Hepatocyte (in vitro differentiated cells): ENCODE data around the gene LEMD1. TPM values are rescaled to one million over a fixed set of nuclear protein-coding genes. Genes with fewer than 3 reads are reported as not detected.
"Not testable (repeated sequence)": the region's sequence is repeated elsewhere in the genome, so short reads cannot be mapped to it uniquely, and the experiment has no call there.

Experiments
- DNase-seq: peaks from one replicate; pipeline ENCODE4 v3.0.0-alpha.2; 2016; ENCODE audit warnings: low spot score
- H2AFZ ChIP-seq: fragments of 200-600 bp; sonication (generic); 2 replicates; pipeline ENCODE4 v1.6.0; 2016; ENCODE audit warnings: antibody characterized with exemption, mild to moderate bottlenecking
- H3K27ac ChIP-seq: fragments of 200-600 bp; sonication (generic); 2 replicates; pipeline ENCODE4 v1.5.1; 2016; ENCODE audit warnings: mild to moderate bottlenecking
- H3K27me3 ChIP-seq: fragments of 200-600 bp; sonication (generic); 2 replicates; pipeline ENCODE4 v1.6.1; 2016
- H3K36me3 ChIP-seq: fragments of 200-600 bp; sonication (generic); replicated peaks from 2 replicates; pipeline ENCODE4 v1.5.1; 2016; ENCODE audit warnings: low read depth; ENCODE audit not compliant: insufficient read depth
- H3K4me1 ChIP-seq: fragments of 200-600 bp; sonication (generic); 2 replicates; pipeline ENCODE4 v1.5.1; 2016; ENCODE audit warnings: mild to moderate bottlenecking, moderate library complexity; ENCODE audit not compliant: insufficient read depth
- H3K4me2 ChIP-seq: fragments of 200-600 bp; sonication (generic); 2 replicates; pipeline ENCODE4 v1.6.0; 2016
- H3K4me3 ChIP-seq: fragments of 200-600 bp; sonication (generic); 2 replicates; pipeline ENCODE4 v1.5.1; 2016; ENCODE audit warnings: mild to moderate bottlenecking
- H3K79me2 ChIP-seq: fragments of 200-600 bp; sonication (generic); 2 replicates; pipeline ENCODE4 v1.6.0; 2017; ENCODE audit warnings: mild to moderate bottlenecking
- H3K9me2 ChIP-seq: fragments of 200-600 bp; sonication (generic); replicated peaks from 2 replicates; pipeline ENCODE4 v1.6.0; 2017; ENCODE audit warnings: mild to moderate bottlenecking; ENCODE audit not compliant: insufficient read depth
- H3K9me3 ChIP-seq: fragments of 200-600 bp; sonication (generic); 2 replicates; pipeline ENCODE4 v1.5.1; 2016; ENCODE audit warnings: low read depth, mild to moderate bottlenecking
- H4K20me1 ChIP-seq: fragments of 200-600 bp; sonication (generic); 2 replicates; pipeline ENCODE4 v1.6.0; 2016; ENCODE audit warnings: mild to moderate bottlenecking; ENCODE audit not compliant: insufficient read depth, poor library complexity, severe bottlenecking
- CTCF ChIP-seq: fragments of 200-600 bp; sonication (generic); IDR thresholded peaks from 2 replicates; pipeline ENCODE4 v1.5.1; 2016; ENCODE audit warnings: antibody characterized with exemption, mild to moderate bottlenecking; ENCODE audit not compliant: poor library complexity
- EZH2 ChIP-seq: fragments of 200-600 bp; sonication (generic); IDR thresholded peaks from 2 replicates; pipeline ENCODE4 v1.6.1; 2016; ENCODE audit warnings: antibody characterized with exemption, mild to moderate bottlenecking, borderline replicate concordance
- EZH2phosphoT487 ChIP-seq: fragments of 200-600 bp; sonication (generic); IDR thresholded peaks from one replicate; pipeline ENCODE4 v1.6.1; 2018; ENCODE audit warnings: antibody characterized with exemption, mild to moderate bottlenecking, low read depth, moderate library complexity; ENCODE audit not compliant: unreplicated experiment, severe bottlenecking
- WGBS: methylation state at CpG from one replicate; pipeline ENCODE4 v1.1.6; 2016; ENCODE audit warnings: low lambda C conversion rate; ENCODE audit errors: missing lambda C conversion rate; 5-methylcytosine and 5-hydroxymethylcytosine counted together
- polyA plus RNA-seq: library from polyadenylated mRNA; unstranded; fragments of >200 nt; fragmentation: Nextera tagmentation; extraction: Ambion mirVana; gene quantifications from 2 replicates; pipeline ENCODE4 v1.2.1, GENCODE V29; 2016
- total RNA-seq: library from RNA; depleted of rRNA; stranded (reverse); fragments of >200 nt; gene quantifications from 2 replicates; pipeline ENCODE4 v1.2.3, GENCODE V29; 2014

Gene LEMD1
- total and polyA plus RNA-seq, 2 experiments from 2014 or later = 0.35 to 2.4 TPM

DNA sequence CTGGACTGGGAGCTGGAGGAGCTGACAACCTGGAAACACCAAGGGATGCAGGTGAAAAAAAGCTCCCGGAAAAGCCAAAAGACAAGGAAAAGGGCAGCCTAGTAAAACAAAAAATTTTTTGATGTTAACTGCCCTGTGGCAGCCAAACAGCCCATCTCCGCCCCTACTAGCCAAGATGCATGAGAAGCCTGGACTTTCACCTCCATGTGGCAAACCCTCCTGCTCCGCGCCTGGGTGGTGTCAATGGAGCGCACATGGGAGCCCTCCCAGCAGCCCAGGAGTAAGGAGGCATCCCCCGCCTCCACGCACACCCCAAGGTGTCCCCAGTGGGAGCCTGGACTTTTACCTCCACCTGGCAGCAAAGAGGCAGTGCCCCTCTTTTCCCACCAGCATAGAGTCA, 30.5 kb downstream of the LEMD1 start:
- Histone ChIP-seq H2AFZ (no peak overlapping the region), H3K4me2 (no peak overlapping the region), H3K79me2 (no peaks in the 10 kb centered on the region), H3K9me3 (no peaks in the 10 kb centered on the region), H4K20me1 (no peaks in the 10 kb centered on the region), H3K27ac (no peak overlapping the region), H3K4me3 (no peak overlapping the region), H3K4me1 (no peaks in the 10 kb centered on the region), H3K27me3 (no peaks in the 10 kb centered on the region), H3K36me3 (no peaks in the 10 kb centered on the region), H3K9me2 (no peaks in the 10 kb centered on the region)
- TF ChIP-seq EZH2 (no peak), EZH2phosphoT487 (no peak), CTCF (no peak)
- DNase-seq = no peak
- WGBS = 81% methylated on average over 7 of the region's 7 CpGs

GRCh38 chr1:205387845-205388244, 34.0 kb downstream of the LEMD1 start:
- WGBS = 88% methylated on average over 2 of the region's 2 CpGs
- no peak overlapping the region for H3K4me3 ChIP-seq
- DNase-seq = no peak

GRCh38 chr1:205382990-205383389, 38.9 kb downstream of the LEMD1 start:
- H3K27me3 ChIP-seq, H2AFZ ChIP-seq, H4K20me1 ChIP-seq, H3K36me3 ChIP-seq, H3K4me3 ChIP-seq, H3K9me3 ChIP-seq, H3K27ac ChIP-seq, H3K4me1 ChIP-seq, H3K4me2 ChIP-seq, H3K9me2 ChIP-seq, H3K79me2 ChIP-seq, DNase-seq: not testable (repeated sequence)
- WGBS = 76% methylated on average over 3 of the region's 3 CpGs

More at GRCh38 chr1:205387845-205388244, 34.0 kb downstream of the LEMD1 start:
- TF ChIP-seq EZH2 (no peak), CTCF (no peak), EZH2phosphoT487 (no peak)
- no peak overlapping the region for H2AFZ ChIP-seq
- no peaks in the 10 kb centered on the region for H4K20me1 ChIP-seq
- H3K36me3 ChIP-seq = no peaks in the 10 kb centered on the region
- H3K79me2 ChIP-seq = no peaks in the 10 kb centered on the region
- no peaks in the 10 kb centered on the region for H3K4me1 ChIP-seq
- no peaks in the 10 kb centered on the region for H3K9me3 ChIP-seq
- H3K27me3 ChIP-seq = no peaks in the 10 kb centered on the region
- H3K27ac ChIP-seq = no peak overlapping the region
- no peak overlapping the region for H3K4me2 ChIP-seq
- H3K9me2 ChIP-seq = no peaks in the 10 kb centered on the region

DNA sequence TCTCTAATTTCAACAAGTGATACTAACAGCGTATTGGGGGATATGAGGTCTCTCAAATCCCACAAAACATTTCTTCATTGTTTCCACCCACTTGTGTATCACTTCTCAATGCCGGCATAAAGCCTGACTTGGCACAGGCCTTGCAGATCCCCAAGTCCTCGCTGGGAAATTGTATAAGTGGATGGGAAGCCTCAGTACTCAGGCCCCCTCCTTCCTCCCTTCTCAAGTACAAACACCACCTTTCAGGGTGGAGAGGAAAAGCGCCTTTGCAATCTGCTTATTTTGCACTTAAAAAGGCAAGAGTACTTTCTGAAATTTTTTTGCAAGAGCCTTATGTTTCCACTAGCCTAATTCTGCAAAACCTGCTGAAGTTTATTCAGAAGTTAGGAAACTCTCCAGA, 39.3 kb downstream of the LEMD1 start:
- Histone ChIP-seq H3K36me3 (no peaks in the 10 kb centered on the region), H3K4me1 (no peaks in the 10 kb centered on the region), H2AFZ (no peak overlapping the region), H3K9me2 (no peaks in the 10 kb centered on the region), H3K27ac (no peak overlapping the region), H3K4me3 (no peak overlapping the region), H3K27me3 (no peaks in the 10 kb centered on the region), H3K79me2 (no peaks in the 10 kb centered on the region), H3K4me2 (no peak overlapping the region), H4K20me1 (no peaks in the 10 kb centered on the region), H3K9me3 (no peaks in the 10 kb centered on the region)
- WGBS = 71% methylated on average over 4 of the region's 4 CpGs
- TF ChIP-seq EZH2phosphoT487 (no peak), EZH2 (no peak), CTCF (no peak)
- no peak for DNase-seq
